ENCODE measurements around the gene TMEM242.
"Not testable (repeated sequence)": the region's sequence is repeated elsewhere in the genome, so short reads cannot be mapped to it uniquely, and the experiment has no call there.

Gene TMEM242

GRCh38 chr6:157323966-157324300, 614 bp upstream of the TMEM242 start:
- DNase-seq (ENCODE audit: low read depth): peak; percentile 7

- no peak for DNase-seq (ENCODE audit: low read depth)
Observed at GRCh38 chr6:157322792-157323254, 496 bp downstream of the TMEM242 start.

DNA sequence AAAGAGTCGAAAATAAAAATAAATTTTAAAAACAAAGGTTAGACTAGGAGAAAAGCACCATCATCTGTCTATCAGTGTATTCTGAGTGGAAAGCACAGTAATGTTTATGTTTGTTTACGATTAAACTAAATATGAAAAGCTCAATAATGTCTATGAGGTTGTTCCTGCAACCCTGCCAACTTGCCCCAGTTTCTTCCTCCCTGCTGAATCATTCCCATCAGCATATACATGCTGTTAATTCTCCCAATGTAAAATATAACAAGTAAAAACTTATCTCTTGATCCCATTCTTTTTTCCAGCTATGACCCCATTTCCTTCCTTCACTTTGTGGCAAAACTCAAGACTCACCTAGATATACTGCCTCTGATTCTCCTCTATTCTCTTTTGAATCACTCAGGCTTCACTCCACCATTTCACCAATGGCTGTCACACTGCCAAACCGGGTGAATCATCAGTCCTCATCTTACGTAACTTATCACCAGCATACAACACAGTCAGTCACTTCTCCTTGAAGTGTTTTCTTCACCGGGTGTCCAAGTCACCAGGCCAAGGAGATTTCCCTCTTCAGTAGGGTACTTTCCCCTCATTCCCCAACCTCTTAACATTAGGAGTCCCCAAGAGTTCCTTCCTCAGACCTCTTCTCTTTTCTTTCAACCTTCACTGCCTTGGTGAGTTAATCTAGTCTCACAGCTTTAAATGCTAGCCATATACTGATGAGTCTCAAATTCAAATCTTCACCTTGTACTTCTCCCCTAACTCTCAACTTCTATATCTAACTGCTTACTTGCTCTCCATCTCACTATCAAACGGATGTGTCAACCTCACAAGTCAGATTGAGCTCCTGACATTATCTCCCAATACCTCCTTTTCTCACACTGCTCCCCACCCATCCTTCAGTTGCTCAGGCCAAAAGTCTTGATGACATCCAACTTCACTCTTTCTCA, 6.2 kb downstream of the TMEM242 start:
- no peak for DNase-seq (ENCODE audit: low read depth)

DNA sequence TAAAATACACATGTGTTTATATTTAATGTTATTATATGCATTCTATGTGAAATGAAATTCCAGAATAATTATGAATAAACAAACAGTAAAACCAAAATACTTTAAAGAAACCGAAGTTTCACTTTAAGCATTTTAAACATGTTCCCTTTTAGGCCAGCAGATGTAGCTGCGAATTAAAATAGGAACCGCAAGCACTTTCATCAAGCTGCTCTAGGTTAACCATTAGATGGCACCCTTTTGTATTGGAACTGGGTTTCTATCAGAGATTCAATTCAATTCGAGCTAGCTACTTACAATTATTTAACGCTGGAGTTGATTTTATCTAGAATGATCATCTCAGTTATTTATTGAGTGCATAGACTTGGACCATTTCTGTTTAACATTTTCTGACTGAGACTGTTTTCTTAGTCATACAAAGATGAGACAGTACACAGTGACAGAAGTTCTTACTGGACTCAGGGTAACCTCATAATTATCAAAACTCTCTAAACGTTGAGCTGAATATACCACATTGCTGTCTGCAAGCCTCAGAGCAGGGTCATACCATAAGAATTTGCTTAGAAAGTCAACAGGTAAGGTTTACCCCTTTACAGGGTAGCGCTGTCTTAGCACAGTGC, 8.5 kb downstream of the TMEM242 start:
- no peak for DNase-seq (ENCODE audit: low read depth)

- no peak for DNase-seq (ENCODE audit: low read depth)
Observed at GRCh38 chr6:157313531-157314467, 9.5 kb downstream of the TMEM242 start.

GRCh38 chr6:157312757-157313156, 10.6 kb downstream of the TMEM242 start:
- no peak for DNase-seq (ENCODE audit: low read depth)

- not testable (repeated sequence) for DNase-seq (ENCODE audit: low read depth)
Observed at GRCh38 chr6:157310693-157311092, 12.6 kb downstream of the TMEM242 start.

- DNase-seq (ENCODE audit: low read depth): no peak
Observed at GRCh38 chr6:157307661-157308060, 15.7 kb downstream of the TMEM242 start.

DNA sequence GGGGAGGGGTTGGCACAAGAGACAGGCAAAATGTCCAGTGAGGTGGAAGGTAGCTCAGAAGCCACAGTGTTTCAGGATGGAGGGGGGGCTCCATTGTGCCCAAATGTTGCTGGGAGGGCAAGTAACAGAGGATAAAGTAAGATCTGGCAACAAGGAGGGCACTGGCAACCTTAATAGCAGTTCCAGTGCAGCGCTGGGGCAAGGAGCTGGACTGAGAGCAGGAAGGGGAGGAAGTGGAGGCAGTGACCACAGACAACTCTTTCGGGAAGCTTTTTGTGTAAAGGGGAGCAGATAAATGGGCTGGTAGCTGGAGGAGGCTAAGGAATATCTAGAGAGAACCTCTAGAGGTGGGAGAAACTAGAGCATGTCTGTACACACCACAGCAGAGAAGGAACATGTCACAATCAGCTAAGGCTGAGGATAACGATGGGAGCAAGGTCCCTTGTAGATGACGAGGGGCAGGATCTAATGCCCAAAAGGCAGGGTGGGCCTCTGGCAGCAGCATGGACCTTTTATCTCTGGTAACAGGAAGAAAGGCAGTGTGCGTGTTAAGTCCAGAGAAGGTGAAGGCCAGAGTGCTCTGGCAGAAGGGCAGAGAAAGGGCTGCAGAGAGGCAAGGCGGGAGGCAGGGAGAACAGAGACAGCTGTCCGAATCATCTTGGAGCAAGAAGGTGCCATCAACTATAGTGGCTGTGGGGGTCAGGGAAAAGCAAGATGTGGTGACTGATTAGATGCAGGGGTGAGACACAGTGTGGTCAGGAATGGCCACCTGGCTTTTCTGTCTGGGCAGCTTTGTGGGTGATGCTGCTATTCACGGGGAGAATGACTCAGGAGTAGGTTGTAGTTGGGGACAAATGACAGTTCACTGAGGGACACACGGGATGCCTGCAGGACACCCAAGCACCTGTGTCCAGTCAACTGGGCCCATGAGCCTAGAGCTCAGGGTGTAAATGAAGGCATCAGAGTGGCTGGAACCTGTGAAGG, 17.4 kb downstream of the TMEM242 start:
- no peak for DNase-seq (ENCODE audit: low read depth)

DNA sequence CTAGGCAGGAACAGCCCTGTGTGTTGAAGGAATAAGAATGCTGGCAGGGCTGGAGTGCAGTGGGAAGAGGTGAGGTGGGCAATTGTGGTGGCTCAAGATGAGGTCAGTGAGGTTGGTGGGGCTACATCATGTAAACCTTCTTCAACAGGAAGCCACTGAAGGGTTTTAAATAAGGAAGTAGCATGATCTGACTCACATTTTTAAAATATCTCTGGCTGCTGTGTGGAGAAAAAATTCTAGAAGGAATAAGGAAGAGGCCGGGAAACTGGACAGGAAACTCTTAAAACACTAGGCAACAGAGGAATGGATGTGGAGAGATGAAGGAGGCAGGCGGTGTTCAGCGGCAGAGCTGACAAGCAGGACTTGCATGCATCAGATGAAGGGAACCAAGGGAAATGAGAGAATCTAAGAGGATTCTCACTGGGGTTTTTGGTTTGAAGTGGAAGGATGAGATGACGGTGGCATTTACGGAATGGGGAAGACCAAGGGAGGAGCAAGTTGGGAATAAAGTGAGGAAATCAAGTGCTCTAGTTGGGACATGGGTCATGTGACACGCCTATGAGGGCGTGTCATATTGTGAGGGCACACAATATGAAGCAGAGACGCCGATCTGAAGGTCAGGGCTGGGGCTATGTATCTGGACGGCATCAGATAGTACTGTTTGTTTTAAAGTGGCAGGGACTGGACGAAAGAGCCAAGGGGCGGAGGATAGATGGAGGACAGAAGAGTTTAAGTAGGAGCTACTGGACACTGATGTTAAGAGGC, 18.2 kb downstream of the TMEM242 start:
- no peak for DNase-seq (ENCODE audit: low read depth)

DNA sequence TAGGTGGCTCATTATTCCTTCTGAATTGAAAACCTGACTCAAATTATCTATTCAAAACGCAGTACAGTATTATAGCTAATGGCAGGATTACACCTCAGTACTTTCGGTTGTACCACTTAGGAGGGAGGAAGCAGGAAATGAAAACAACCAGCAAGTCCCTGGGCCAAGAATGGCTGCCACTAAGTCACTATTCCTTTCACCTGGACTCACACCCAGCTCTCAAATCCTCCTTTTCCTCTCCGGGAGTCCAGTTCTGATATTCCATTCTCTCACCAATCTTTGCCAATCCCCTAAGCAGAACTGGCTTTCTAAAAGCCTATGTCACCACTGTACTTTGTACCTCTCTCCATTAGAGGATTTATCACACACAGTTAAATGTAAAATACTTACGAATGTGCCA, 20.6 kb downstream of the TMEM242 start:
- no peak for DNase-seq (ENCODE audit: low read depth)

- DNase-seq (ENCODE audit: low read depth): no peak
Observed at GRCh38 chr6:157300436-157300835, 22.9 kb downstream of the TMEM242 start.

DNA sequence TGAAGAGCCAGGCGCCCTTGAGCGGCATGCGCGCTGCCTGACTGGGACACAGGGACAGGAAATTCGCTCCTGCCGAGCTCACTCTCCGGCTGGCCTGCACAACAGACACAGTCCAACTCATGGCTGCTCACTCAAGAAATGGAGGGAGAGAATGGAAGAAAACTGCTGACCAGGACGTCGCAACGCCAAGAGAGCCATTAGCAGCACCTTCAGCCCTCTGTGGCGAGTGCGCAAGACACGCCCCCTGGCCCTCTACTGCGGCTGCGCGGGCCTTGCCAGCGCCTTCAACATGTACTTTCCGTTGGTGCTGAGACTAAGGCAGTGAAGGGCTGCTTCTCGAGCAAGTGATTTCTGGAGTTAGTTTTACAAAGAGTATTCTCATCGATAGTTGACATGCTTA, 23.3 kb downstream of the TMEM242 start:
- DNase-seq (ENCODE audit: low read depth): no peak

GRCh38 chr6:157298216-157298724, 25.0 kb downstream of the TMEM242 start:
- DNase-seq (ENCODE audit: low read depth): no peak

- DNase-seq (ENCODE audit: low read depth): no peak
Observed at GRCh38 chr6:157294654-157295053, 28.7 kb downstream of the TMEM242 start.

DNA sequence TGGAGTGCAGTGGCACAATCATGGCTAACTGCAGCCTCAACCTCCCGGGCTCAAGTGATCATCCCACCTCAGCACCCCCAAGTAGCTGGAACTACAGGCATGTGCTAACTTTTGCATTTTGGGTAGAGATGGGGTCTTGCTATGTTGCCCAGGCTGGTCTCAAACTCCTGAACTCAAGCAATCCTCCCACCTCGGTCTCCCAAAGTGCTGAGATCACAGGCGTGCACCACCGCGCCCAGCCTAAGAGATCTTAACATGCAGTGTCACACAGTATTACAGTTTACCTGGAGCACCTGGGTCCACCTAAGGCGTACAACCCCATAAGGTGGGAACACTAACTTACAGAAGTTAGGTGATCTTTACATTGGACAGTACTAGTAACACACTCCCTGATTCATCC, 29.5 kb downstream of the TMEM242 start:
- DNase-seq (ENCODE audit: low read depth): no peak

GRCh38 chr6:157292202-157292601, 31.1 kb downstream of the TMEM242 start:
- no peak for DNase-seq (ENCODE audit: low read depth)

- no peak for DNase-seq (ENCODE audit: low read depth)
Observed at GRCh38 chr6:157291356-157291755, 32.0 kb downstream of the TMEM242 start.

DNA sequence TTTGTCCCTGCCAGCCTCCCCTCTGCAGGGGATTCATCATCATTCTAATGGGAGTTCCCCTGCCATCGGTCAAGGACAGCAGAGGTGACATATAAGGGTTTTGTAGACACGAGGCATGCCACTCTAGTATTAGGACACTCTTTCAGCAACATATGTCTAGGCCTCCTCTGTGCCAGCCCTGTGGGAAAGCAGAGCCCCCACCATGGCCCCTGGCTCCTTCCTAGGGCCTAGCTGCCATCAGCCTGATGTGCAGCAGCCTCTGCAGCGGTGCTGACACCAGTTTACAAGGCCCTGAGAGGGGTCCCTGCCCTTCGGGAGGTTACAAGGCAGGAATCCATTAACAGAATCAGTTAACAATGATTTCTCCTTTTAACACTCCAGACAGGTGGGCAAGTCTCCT, 32.5 kb downstream of the TMEM242 start:
- DNase-seq (ENCODE audit: low read depth): no peak

DNA sequence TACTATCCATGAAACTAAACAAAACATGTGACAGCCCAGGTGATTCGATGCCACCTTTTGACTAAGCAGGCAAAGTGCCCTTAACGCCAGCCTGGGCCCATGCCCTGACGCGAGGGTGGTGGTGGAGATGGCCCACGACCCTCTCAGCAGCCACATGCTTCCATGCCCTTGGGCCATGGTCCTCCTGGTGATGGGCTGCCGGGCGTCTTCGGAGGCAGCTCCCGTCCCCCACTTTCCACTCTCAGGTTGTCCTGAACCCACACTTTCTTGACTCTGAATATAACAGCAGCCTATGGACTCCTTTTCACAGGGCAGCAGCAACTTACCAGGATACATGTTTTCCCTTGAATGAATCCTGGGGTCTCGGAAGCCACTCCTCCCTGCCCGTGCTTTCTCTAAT, 33.6 kb downstream of the TMEM242 start:
- DNase-seq (ENCODE audit: low read depth): no peak
